ENCODE measurements around the gene MSL1.

Gene MSL1

DNA sequence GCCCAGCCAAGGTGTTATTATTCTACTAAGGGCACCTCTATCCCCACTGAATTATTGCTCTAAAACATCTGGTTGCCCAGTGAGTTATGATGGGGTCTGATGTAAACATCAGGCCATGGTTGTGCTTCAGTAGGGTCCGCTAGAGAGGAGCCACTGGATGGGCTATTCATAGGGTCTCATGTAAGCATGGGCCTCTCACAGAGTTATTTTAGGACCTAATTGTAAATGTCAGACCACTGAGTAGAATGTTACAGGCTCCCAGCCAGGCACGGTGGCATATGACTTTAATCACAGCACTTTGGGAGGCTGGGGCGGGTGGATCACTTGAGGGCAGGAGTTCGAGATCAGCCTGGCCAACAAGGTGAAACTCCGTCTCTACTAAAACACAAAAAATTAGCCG, 60.8 kb downstream of the MSL1 start:
- POLR2A ChIA-PET, result no interaction called here
- H3K36me3 ChIP-seq (ENCODE audit: control insufficient read depth in 2 of 2, insufficient read depth in 1 of 2, low read length in 2 of 2), result peaks cover 3 to 12% of the 10 kb centered on the region in 2 experiments; a peak in 2 of 3 replicates
- peaks cover 6% of the 10 kb centered on the region for H3K4me1 ChIP-seq (ENCODE audit: control insufficient read depth, insufficient read depth, low read length)
- H3K9me3 ChIP-seq (ENCODE audit: control insufficient read depth, insufficient read depth, low read depth, low read length), result no peaks in the 10 kb centered on the region
- H3K27ac ChIP-seq (ENCODE audit: extremely low read depth, low read depth, low read length), result no peak overlapping the region
- no peak overlapping the region for H3K4me3 ChIP-seq (ENCODE audit: low read depth, low read length)
- TF ChIP-seq ZNF645 (tag by site-specific recombination; IDR thresholded peaks at IDR 0.05), result no peak
- no peak for TF ChIP-seq ZFHX2 (tag by site-specific recombination; conservative IDR thresholded peaks at IDR 0.05)
- TF ChIP-seq, protein P1, sequence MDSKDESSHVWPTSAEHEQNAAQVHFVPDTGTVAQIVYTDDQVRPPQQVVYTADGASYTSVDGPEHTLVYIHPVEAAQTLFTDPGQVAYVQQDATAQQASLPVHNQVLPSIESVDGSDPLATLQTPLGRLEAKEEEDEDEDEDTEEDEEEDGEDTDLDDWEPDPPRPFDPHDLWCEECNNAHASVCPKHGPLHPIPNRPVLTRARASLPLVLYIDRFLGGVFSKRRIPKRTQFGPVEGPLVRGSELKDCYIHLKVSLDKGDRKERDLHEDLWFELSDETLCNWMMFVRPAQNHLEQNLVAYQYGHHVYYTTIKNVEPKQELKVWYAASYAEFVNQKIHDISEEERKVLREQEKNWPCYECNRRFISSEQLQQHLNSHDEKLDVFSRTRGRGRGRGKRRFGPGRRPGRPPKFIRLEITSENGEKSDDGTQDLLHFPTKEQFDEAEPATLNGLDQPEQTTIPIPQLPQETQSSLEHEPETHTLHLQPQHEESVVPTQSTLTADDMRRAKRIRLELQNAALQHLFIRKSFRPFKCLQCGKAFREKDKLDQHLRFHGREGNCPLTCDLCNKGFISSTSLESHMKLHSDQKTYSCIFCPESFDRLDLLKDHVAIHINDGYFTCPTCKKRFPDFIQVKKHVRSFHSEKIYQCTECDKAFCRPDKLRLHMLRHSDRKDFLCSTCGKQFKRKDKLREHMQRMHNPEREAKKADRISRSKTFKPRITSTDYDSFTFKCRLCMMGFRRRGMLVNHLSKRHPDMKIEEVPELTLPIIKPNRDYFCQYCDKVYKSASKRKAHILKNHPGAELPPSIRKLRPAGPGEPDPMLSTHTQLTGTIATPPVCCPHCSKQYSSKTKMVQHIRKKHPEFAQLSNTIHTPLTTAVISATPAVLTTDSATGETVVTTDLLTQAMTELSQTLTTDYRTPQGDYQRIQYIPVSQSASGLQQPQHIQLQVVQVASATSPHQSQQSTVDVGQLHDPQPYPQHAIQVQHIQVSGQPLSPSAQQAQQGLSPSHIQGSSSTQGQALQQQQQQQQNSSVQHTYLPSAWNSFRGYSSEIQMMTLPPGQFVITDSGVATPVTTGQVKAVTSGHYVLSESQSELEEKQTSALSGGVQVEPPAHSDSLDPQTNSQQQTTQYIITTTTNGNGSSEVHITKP (tag by site-specific recombination; IDR thresholded peaks at IDR 0.05), result no peak
- TF ChIP-seq ZBTB44 (tag by site-specific recombination; IDR thresholded peaks at IDR 0.05), result no peak
- no peak for TF ChIP-seq ZNF677 (tag by site-specific recombination; IDR thresholded peaks at IDR 0.05)
- no peak for TF ChIP-seq OVOL3 (tag by site-specific recombination; IDR thresholded peaks at IDR 0.05)
- TF ChIP-seq KLF7 (tag by site-specific recombination; IDR thresholded peaks at IDR 0.05; ENCODE audit: borderline replicate concordance), result no peak
- TF ChIP-seq ZNF830 (tag by site-specific recombination; IDR thresholded peaks at IDR 0.05; ENCODE audit: low read depth), result no peak
- no peak for TF ChIP-seq ZNF37A (tag by site-specific recombination; IDR thresholded peaks at IDR 0.05)
- TF ChIP-seq ZNF26 (tag by site-specific recombination; IDR thresholded peaks at IDR 0.05), result no peak
- TF ChIP-seq ZNF280C (tag by site-specific recombination; IDR thresholded peaks at IDR 0.05), result no peak
- no peak for TF ChIP-seq ZSCAN4 (tag by site-specific recombination; IDR thresholded peaks at IDR 0.05)
- no peak for TF ChIP-seq REPIN1 (tag by site-specific recombination; IDR thresholded peaks at IDR 0.05; ENCODE audit: low read depth)
- no peak for TF ChIP-seq ZEB2 (tag by site-specific recombination; IDR thresholded peaks at IDR 0.05)
- no peak for TF ChIP-seq ZNF16 (tag by site-specific recombination; IDR thresholded peaks at IDR 0.05; ENCODE audit: low read depth)
- no peak for TF ChIP-seq ZNF341 (tag by site-specific recombination; IDR thresholded peaks at IDR 0.05; ENCODE audit: low read depth)
- TF ChIP-seq ZSCAN5A (tag by site-specific recombination; IDR thresholded peaks at IDR 0.05), result no peak
- no peak for TF ChIP-seq ZNF426 (tag by site-specific recombination; IDR thresholded peaks at IDR 0.05)
- CTCF ChIA-PET, result interaction anchor here (0.7 to 3.1 kb wide), 6 partner anchors 9 to 170 kb away, joined by 3 to 12 read pairs (median 6); no protein-coding TSS in a partner anchor

All from HEK293 (cell line).